Smooth muscle cell (in vitro differentiated cells): ENCODE results near the gene DTNA. TPM values are rescaled to one million over a fixed set of nuclear protein-coding genes. Genes with fewer than 3 reads are reported as not detected.
"Not testable (repeated sequence)": the region's sequence is repeated elsewhere in the genome, so short reads cannot be mapped to it uniquely, and the experiment has no call there.

ENCODE experiments used
- DNase-seq: peaks from one replicate; lab custom pipeline; 2025; ENCODE audit not compliant: unreplicated experiment; lab: John Stamatoyannopoulos, UW
- H2AFZ ChIP-seq: fragments of 200-600 bp; sonication (generic); 2 replicates; pipeline ENCODE4 v1.6.0; 2016; ENCODE audit warnings: antibody characterized with exemption, low read depth, mild to moderate bottlenecking
- H3F3A ChIP-seq: fragments of 200-600 bp; sonication (generic); 2 replicates; pipeline ENCODE4 v1.6.0; 2017; ENCODE audit warnings: antibody characterized with exemption, low read depth
- H3K27ac ChIP-seq: fragments of 200-600 bp; sonication (generic); 2 replicates; pipeline ENCODE4 v1.5.1; 2016; ENCODE audit warnings: low read depth, mild to moderate bottlenecking
- H3K27me3 ChIP-seq: fragments of 200-600 bp; sonication (generic); 2 replicates; pipeline ENCODE4 v1.6.1; 2016; ENCODE audit warnings: low read depth, mild to moderate bottlenecking
- H3K36me3 ChIP-seq: fragments of 200-600 bp; sonication (generic); 2 replicates; pipeline ENCODE4 v1.5.1; 2016; ENCODE audit warnings: low read depth
- H3K4me1 ChIP-seq: fragments of 200-600 bp; sonication (generic); 2 replicates; pipeline ENCODE4 v1.5.1; 2016; ENCODE audit warnings: low read depth
- H3K4me2 ChIP-seq: fragments of 200-600 bp; sonication (generic); 2 replicates; pipeline ENCODE4 v1.6.0; 2016; ENCODE audit warnings: mild to moderate bottlenecking
- H3K4me3 ChIP-seq: fragments of 200-600 bp; sonication (generic); 2 replicates; pipeline ENCODE4 v1.5.1; 2016; ENCODE audit warnings: mild to moderate bottlenecking
- H3K79me2 ChIP-seq: fragments of 200-600 bp; sonication (generic); 2 replicates; pipeline ENCODE4 v1.6.0; 2016; ENCODE audit warnings: low read depth, mild to moderate bottlenecking
- H3K9ac ChIP-seq: fragments of 200-600 bp; sonication (generic); 2 replicates; pipeline ENCODE4 v1.6.0; 2016; ENCODE audit warnings: low read depth
- H3K9me3 ChIP-seq: fragments of 200-600 bp; sonication (generic); replicated peaks from 2 replicates; pipeline ENCODE4 v1.5.1; 2016; ENCODE audit warnings: low read depth
- H4K20me1 ChIP-seq: fragments of 200-600 bp; sonication (generic); 2 replicates; pipeline ENCODE4 v1.6.0; 2016; ENCODE audit warnings: low read depth
- CTCF ChIP-seq: fragments of 200-600 bp; sonication (generic); IDR thresholded peaks from 2 replicates; pipeline ENCODE4 v1.5.1; 2017; ENCODE audit warnings: borderline replicate concordance, mild to moderate bottlenecking, antibody characterized with exemption; ENCODE audit not compliant: insufficient read depth, poor library complexity, severe bottlenecking
- WGBS: methylation state at CpG from one replicate; pipeline ENCODE4 v1.1.7; 2016; ENCODE audit warnings: low lambda C conversion rate; 5-methylcytosine and 5-hydroxymethylcytosine counted together
- polyA plus RNA-seq: library from polyadenylated mRNA; unstranded; fragments of >200 nt; fragmentation: Nextera tagmentation; extraction: Ambion mirVana; gene quantifications from 2 replicates; pipeline ENCODE4 v1.2.1, GENCODE V29; 2016
- total RNA-seq: library from RNA; depleted of rRNA; stranded (reverse); fragments of >200 nt; gene quantifications from 2 replicates; pipeline ENCODE4 v1.2.3, GENCODE V29; 2014

Gene DTNA
- total and polyA plus RNA-seq, 2 experiments from 2014 or later: 3.0 to 3.1 TPM

GRCh38 chr18:34718610-34719009 is 8.5 kb downstream of the DTNA start:
- Histone ChIP-seq H3K36me3 (no peaks in the 10 kb centered on the region), H3K4me1 (no peaks in the 10 kb centered on the region), H3K79me2 (no peaks in the 10 kb centered on the region), H3K27ac (no peak overlapping the region), H3K4me2 (no peak overlapping the region), H3F3A (no peaks in the 10 kb centered on the region), H4K20me1 (no peaks in the 10 kb centered on the region), H3K27me3 (no peaks in the 10 kb centered on the region), H3K9me3 (no peaks in the 10 kb centered on the region), H3K4me3 (no peak overlapping the region), H2AFZ (no peak overlapping the region), H3K9ac (no peak overlapping the region)
- 100% methylated on average over 1 of the region's 1 CpG for WGBS
- no peak for TF ChIP-seq CTCF
- no peak for DNase-seq

DNA sequence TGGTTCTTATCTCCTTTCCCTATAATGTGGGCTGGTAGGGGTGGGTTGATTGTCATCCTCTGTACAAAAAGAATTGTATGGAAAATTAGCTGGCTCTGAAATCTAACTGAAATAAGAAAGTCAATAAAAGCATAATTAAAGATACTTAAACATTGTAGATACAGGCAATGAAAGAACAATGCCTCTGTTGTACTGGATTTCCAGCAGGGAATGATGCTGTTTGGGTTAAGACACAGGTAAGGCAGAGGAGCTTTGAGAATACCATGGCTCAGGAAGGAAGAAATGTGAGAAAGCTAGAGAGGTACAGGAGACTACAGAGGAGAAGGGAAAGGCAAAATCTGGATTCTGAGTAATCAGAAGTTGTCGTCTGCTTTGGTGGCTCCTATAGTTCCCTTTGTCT is 10.1 kb downstream of the DTNA start:
- no peak overlapping the region for H3K4me2 ChIP-seq
- H4K20me1 ChIP-seq: no peaks in the 10 kb centered on the region
- no peak for DNase-seq
- H3K36me3 ChIP-seq: no peaks in the 10 kb centered on the region
- H3K27me3 ChIP-seq: no peaks in the 10 kb centered on the region
- H3K9me3 ChIP-seq: no peaks in the 10 kb centered on the region
- H3K27ac ChIP-seq: no peak overlapping the region
- no peaks in the 10 kb centered on the region for H3F3A ChIP-seq
- no peak for TF ChIP-seq CTCF
- 86% methylated on average over 1 of the region's 1 CpG for WGBS
- H3K4me1 ChIP-seq: no peaks in the 10 kb centered on the region
- no peak overlapping the region for H3K9ac ChIP-seq
- no peak overlapping the region for H3K4me3 ChIP-seq
- no peak overlapping the region for H2AFZ ChIP-seq
- no peaks in the 10 kb centered on the region for H3K79me2 ChIP-seq

DNA sequence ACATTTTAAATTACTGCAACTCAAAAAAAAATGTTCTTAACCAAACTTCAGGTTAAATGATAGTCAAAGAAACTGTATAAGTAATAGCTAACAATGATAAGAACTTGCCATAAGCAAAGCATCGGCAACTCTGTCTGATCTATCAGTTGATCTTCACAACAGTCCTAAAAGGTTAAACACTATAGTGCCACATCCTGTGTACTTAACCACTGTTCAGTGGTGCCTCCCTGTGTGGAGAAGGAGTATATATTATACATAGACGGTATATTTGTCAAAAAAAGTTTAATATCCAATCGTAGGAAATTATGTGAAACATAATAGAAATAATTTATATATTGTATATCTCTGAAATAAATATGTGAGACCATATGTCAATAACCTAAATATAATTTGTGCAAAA is 13.0 kb downstream of the DTNA start:
- Histone ChIP-seq H3K27me3 (no peaks in the 10 kb centered on the region), H3K79me2 (no peaks in the 10 kb centered on the region), H2AFZ (no peak overlapping the region), H3K36me3 (no peaks in the 10 kb centered on the region), H4K20me1 (no peaks in the 10 kb centered on the region), H3K4me3 (no peak overlapping the region), H3K9me3 (no peaks in the 10 kb centered on the region), H3K4me2 (no peak overlapping the region), H3F3A (no peaks in the 10 kb centered on the region), H3K9ac (no peak overlapping the region), H3K27ac (no peak overlapping the region), H3K4me1 (no peaks in the 10 kb centered on the region)
- DNase-seq: no peak
- TF ChIP-seq CTCF: no peak
- 82% methylated on average over 3 of the region's 3 CpGs for WGBS

- H3K4me2 ChIP-seq, H3K9ac ChIP-seq, H3K9me3 ChIP-seq, H3K27ac ChIP-seq, H3K4me1 ChIP-seq, H3K36me3 ChIP-seq, DNase-seq, H3K4me3 ChIP-seq, H3F3A ChIP-seq, H2AFZ ChIP-seq, H3K79me2 ChIP-seq, H3K27me3 ChIP-seq, H4K20me1 ChIP-seq: not testable (repeated sequence)
- WGBS: 94% methylated on average over 6 of the region's 6 CpGs
These were observed 15.6 kb downstream of the DTNA start for GRCh38 chr18:34725737-34726136.
